Measurements from ENCODE around the gene PPP6R3. TPM values are rescaled to one million over a fixed set of nuclear protein-coding genes. Genes with fewer than 3 reads are reported as not detected.

The PPP6R3 gene
- total and polyA plus RNA-seq, 2 of the 8 experiments (the other 6 are each of a cell fraction or from before 2014, with no cell fraction given), result 44.6 to 150 TPM

- TF ChIP-seq NANOG (IDR thresholded peaks at IDR 0.05; ENCODE audit: insufficient read depth, low read depth, low read length, poor library complexity, severe bottlenecking), result no peak
- no peak for TF ChIP-seq GTF2F1 (IDR thresholded peaks at IDR 0.05; ENCODE audit: borderline replicate concordance, low read depth, low read length)
Observed at GRCh38 chr11:68418648-68419047, 41.9 kb upstream of the PPP6R3 start (continued).
